Measurements from ENCODE around the gene PIGV. TPM values are rescaled to one million over a fixed set of nuclear protein-coding genes. Genes with fewer than 3 reads are reported as not detected.
A peak's percentile ranks its signal among the peaks of the same experiment; 100 is the strongest.

The PIGV gene
- total and polyA plus RNA-seq, 4 experiments from 2014 or later = 7.9 to 18.2 (median 15.4) TPM

DNA sequence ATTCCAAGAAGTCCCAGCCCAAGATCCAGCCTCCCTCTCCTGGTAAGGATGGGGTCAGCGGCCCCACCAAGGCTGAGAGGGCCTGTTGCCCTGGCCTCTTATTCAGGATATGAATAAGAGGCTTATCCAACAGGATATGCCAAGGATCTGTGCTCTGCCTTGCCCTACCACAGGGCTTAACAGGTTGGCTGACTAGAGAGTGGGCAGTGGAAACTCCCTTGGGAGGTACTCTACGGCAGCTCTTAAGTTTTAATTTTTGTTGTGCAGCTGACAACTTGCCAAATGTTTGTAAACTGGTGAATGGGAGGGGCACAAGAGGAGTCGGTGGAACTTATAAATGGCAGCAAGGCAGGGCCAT, 16.5 kb upstream of the PIGV start:
- intact Hi-C loops (cut with micrococcal nuclease) = no loop called here
- no peak overlapping the region for H3K4me3 ChIP-seq (ENCODE audit: low read length in 2 of 2)
- H3K36me3 ChIP-seq (ENCODE audit: insufficient read depth, low read length) = peaks cover 96% of the 10 kb centered on the region
- H3K27ac ChIP-seq (ENCODE audit: low read depth, low read length) = peak overlapping the region; percentile 10
- Mint-ChIP-seq H3K4me1 (peaks cover 0 to 7% (median 3%) of the 10 kb centered on the region in 4 donors), H3K27ac (peak overlapping the region in 6 of 7 donors; percentile 57 to 86 (median 67)), H3K27me3 (no peaks in the 10 kb centered on the region), H3K9me3 (peaks cover 0 to 2% (median 0%) of the 10 kb centered on the region in 8 donors), H3K4me3 (no peak overlapping the region), H3K36me3 (peaks cover 80 to 92% of the 10 kb centered on the region in 2 donors)
- H3K27me3 ChIP-seq (ENCODE audit: insufficient read depth, low read length) = no peaks in the 10 kb centered on the region
- DNase-seq = no peak
- POLR2A ChIA-PET (ENCODE audit: partially characterized antibody) = interaction anchor here (1.0 to 1.9 kb wide), 3 partner anchors 14 to 74 kb away, joined by 3 to 10 read pairs (median 5); partner anchors contain the start of genes ARID1A and PIGV
- H3K9me3 ChIP-seq (ENCODE audit: control insufficient read depth in 1 of 2, low read length in 2 of 2) = no peaks in the 10 kb centered on the region
- peaks cover 3% of the 10 kb centered on the region for H3K4me1 ChIP-seq (ENCODE audit: insufficient read depth, low read length)
- CTCF ChIA-PET (ENCODE audit: partially characterized antibody) = interaction anchor here (2.0 kb wide), 1 partner anchor 18 kb away, joined by 13 read pairs; no protein-coding TSS in a partner anchor

- intact Hi-C loops (cut with micrococcal nuclease) = loop anchor here (2.0 kb wide), 1 partner anchor 15 kb away; the partner anchor contains the start of gene PIGV
- ChIA-PET CTCF (ENCODE audit: partially characterized antibody) (interaction anchor here (2.0 kb wide), 1 partner anchor 18 kb away, joined by 13 read pairs; no protein-coding TSS in a partner anchor), POLR2A (ENCODE audit: partially characterized antibody) (interaction anchor here (1.0 to 1.9 kb wide), 3 partner anchors 14 to 75 kb away, joined by 3 to 10 read pairs (median 5); partner anchors contain the start of genes ARID1A and PIGV)
- Histone ChIP-seq H3K27me3 (ENCODE audit: insufficient read depth, low read length) (no peaks in the 10 kb centered on the region), H3K9me3 (ENCODE audit: control insufficient read depth in 1 of 2, low read length in 2 of 2) (no peaks in the 10 kb centered on the region), H3K4me3 (ENCODE audit: low read length in 2 of 2) (no peak overlapping the region), H3K36me3 (ENCODE audit: insufficient read depth, low read length) (peaks cover 96% of the 10 kb centered on the region), H3K4me1 (ENCODE audit: insufficient read depth, low read length) (peaks cover 3% of the 10 kb centered on the region), H3K27ac (ENCODE audit: low read depth, low read length) (peak overlapping the region; percentile 10)
- Mint-ChIP-seq H3K27me3 (no peaks in the 10 kb centered on the region), H3K36me3 (peaks cover 79 to 92% of the 10 kb centered on the region in 2 donors), H3K4me1 (peaks cover 0 to 7% (median 3%) of the 10 kb centered on the region in 4 donors), H3K9me3 (peaks cover 0 to 2% (median 0%) of the 10 kb centered on the region in 8 donors), H3K27ac (peak overlapping the region; percentile 52 to 86 (median 61)), H3K4me3 (no peak overlapping the region)
- DNase-seq = no peak
Observed at GRCh38 chr1:26771643-26772321, 16.0 kb upstream of the PIGV start.

DNA sequence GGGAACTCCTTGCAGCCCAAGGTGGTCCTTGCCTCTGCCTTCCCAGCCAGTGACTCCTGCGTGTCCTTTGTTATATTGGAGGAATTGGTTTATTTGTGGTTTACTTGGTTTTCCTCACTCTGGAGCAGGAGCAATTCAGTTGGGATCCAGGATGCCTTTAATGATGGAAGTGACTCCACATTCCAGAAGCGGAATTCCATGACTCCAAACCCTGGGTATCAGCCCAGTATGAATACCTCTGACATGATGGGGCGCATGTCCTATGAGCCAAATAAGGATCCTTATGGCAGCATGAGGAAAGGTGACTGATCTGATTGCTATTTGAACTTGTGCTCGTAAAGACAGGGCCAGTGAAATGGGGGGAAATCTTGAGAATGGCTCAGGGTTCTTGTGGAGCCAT, 15.1 kb upstream of the PIGV start:
- Histone ChIP-seq H3K27ac (ENCODE audit: low read depth, low read length) (no peak overlapping the region), H3K36me3 (ENCODE audit: insufficient read depth, low read length) (peaks cover 92% of the 10 kb centered on the region), H3K4me1 (ENCODE audit: insufficient read depth, low read length) (peaks cover 3% of the 10 kb centered on the region), H3K4me3 (ENCODE audit: low read length in 2 of 2) (no peak overlapping the region), H3K9me3 (ENCODE audit: control insufficient read depth in 1 of 2, low read length in 2 of 2) (no peaks in the 10 kb centered on the region), H3K27me3 (ENCODE audit: insufficient read depth, low read length) (no peaks in the 10 kb centered on the region)
- CTCF ChIA-PET (ENCODE audit: partially characterized antibody) = interaction anchor here (2.0 kb wide), 1 partner anchor 17 kb away, joined by 13 read pairs; no protein-coding TSS in a partner anchor
- Mint-ChIP-seq H3K4me1 (peaks cover 0 to 4% (median under 1%) of the 10 kb centered on the region in 4 donors), H3K4me3 (no peak overlapping the region), H3K9me3 (peaks cover 0 to 2% (median 0%) of the 10 kb centered on the region in 8 donors), H3K36me3 (peaks cover 75 to 86% of the 10 kb centered on the region in 2 donors), H3K27me3 (no peaks in the 10 kb centered on the region), H3K27ac (peak overlapping the region in 1 of 7 donors; percentile 70)
- intact Hi-C loops (cut with micrococcal nuclease) = loop anchor here (2.0 kb wide), 1 partner anchor 14 kb away; the partner anchor contains the start of gene PIGV
- DNase-seq = no peak
- POLR2A ChIA-PET (ENCODE audit: partially characterized antibody) = interaction anchor here (1.9 kb wide), 1 partner anchor 75 kb away, joined by 10 read pairs; the partner anchor contains the start of gene ARID1A

- H3K4me1 Mint-ChIP-seq = peaks cover 9 to 13% (median 10%) of the 10 kb centered on the region in 4 donors
- peak overlapping the region in 2 of 7 donors; percentile 59 to 71 for H3K27ac Mint-ChIP-seq
- CTCF ChIA-PET (ENCODE audit: partially characterized antibody) = interaction anchor here (0.8 kb wide), 1 partner anchor 14 kb away, joined by 3 read pairs; no protein-coding TSS in a partner anchor
Observed at GRCh38 chr1:26774462-26774861, 13.3 kb upstream of the PIGV start.

GRCh38 chr1:26775666-26776065, 12.1 kb upstream of the PIGV start:
- Histone ChIP-seq H3K4me3 (ENCODE audit: low read length in 2 of 2) (no peak overlapping the region), H3K27ac (ENCODE audit: low read depth, low read length) (no peak overlapping the region), H3K27me3 (ENCODE audit: insufficient read depth, low read length) (no peaks in the 10 kb centered on the region), H3K36me3 (ENCODE audit: insufficient read depth, low read length) (peaks cover 88% of the 10 kb centered on the region), H3K9me3 (ENCODE audit: control insufficient read depth in 1 of 2, low read length in 2 of 2) (no peaks in the 10 kb centered on the region), H3K4me1 (ENCODE audit: insufficient read depth, low read length) (peaks cover 2% of the 10 kb centered on the region)
- ChIA-PET CTCF (ENCODE audit: partially characterized antibody) (interaction anchor here (2.0 kb wide), 1 partner anchor 98 kb away, joined by 7 read pairs; no protein-coding TSS in a partner anchor), POLR2A (ENCODE audit: partially characterized antibody) (no interaction called here)
- Mint-ChIP-seq H3K9me3 (no peaks in the 10 kb centered on the region), H3K4me3 (no peak overlapping the region), H3K36me3 (peaks cover 76 to 87% of the 10 kb centered on the region in 2 donors), H3K27me3 (no peaks in the 10 kb centered on the region), H3K27ac (peak overlapping the region in 5 of 7 donors; percentile 34 to 82 (median 68)), H3K4me1 (peaks cover 7 to 17% (median 10%) of the 10 kb centered on the region in 4 donors)
- DNase-seq = no peak
- intact Hi-C loops (cut with micrococcal nuclease) = no loop called here

More at GRCh38 chr1:26774462-26774861, 13.3 kb upstream of the PIGV start:
- Mint-ChIP-seq H3K27me3 (no peaks in the 10 kb centered on the region), H3K9me3 (peaks cover 0 to 2% (median 0%) of the 10 kb centered on the region in 8 donors), H3K36me3 (peaks cover 72 to 84% of the 10 kb centered on the region in 2 donors), H3K4me3 (no peak overlapping the region)
- Histone ChIP-seq H3K27ac (ENCODE audit: low read depth, low read length) (no peak overlapping the region), H3K4me3 (ENCODE audit: low read length in 2 of 2) (no peak overlapping the region), H3K27me3 (ENCODE audit: insufficient read depth, low read length) (no peaks in the 10 kb centered on the region), H3K36me3 (ENCODE audit: insufficient read depth, low read length) (peaks cover 89% of the 10 kb centered on the region), H3K4me1 (ENCODE audit: insufficient read depth, low read length) (peaks cover 3% of the 10 kb centered on the region), H3K9me3 (ENCODE audit: control insufficient read depth in 1 of 2, low read length in 2 of 2) (no peaks in the 10 kb centered on the region)
- POLR2A ChIA-PET (ENCODE audit: partially characterized antibody) = no interaction called here
- DNase-seq = no peak
- intact Hi-C loops (cut with micrococcal nuclease) = no loop called here

DNA sequence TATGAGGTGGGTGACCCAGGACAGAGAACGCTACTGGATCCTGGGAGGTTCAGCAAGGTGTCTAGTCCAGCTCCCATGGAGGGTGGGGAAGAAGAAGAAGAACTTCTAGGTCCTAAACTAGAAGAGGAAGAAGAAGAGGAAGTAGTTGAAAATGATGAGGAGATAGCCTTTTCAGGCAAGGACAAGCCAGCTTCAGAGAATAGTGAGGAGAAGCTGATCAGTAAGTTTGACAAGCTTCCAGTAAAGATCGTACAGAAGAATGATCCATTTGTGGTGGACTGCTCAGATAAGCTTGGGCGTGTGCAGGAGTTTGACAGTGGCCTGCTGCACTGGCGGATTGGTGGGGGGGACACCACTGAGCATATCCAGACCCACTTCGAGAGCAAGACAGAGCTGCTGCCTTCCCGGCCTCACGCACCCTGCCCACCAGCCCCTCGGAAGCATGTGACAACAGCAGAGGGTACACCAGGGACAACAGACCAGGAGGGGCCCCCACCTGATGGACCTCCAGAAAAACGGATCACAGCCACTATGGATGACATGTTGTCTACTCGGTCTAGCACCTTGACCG, 8.6 kb upstream of the PIGV start:
- Mint-ChIP-seq H3K36me3 (peaks cover 57 to 75% of the 10 kb centered on the region in 2 donors), H3K4me1 (peaks cover 25 to 46% (median 31%) of the 10 kb centered on the region in 4 donors), H3K9me3 (no peaks in the 10 kb centered on the region), H3K4me3 (no peak overlapping the region), H3K27me3 (no peaks in the 10 kb centered on the region), H3K27ac (peak overlapping the region in 5 of 7 donors; percentile 1 to 85 (median 42))
- Histone ChIP-seq H3K27ac (ENCODE audit: low read depth, low read length) (no peak overlapping the region), H3K36me3 (ENCODE audit: insufficient read depth, low read length) (peaks cover 58% of the 10 kb centered on the region), H3K27me3 (ENCODE audit: insufficient read depth, low read length) (no peaks in the 10 kb centered on the region), H3K4me3 (ENCODE audit: low read length in 2 of 2) (no peak overlapping the region), H3K9me3 (ENCODE audit: control insufficient read depth in 1 of 2, low read length in 2 of 2) (no peaks in the 10 kb centered on the region), H3K4me1 (ENCODE audit: insufficient read depth, low read length) (peaks cover 14% of the 10 kb centered on the region)
- POLR2A ChIA-PET (ENCODE audit: partially characterized antibody) = interaction anchor here (1.0 to 13.8 kb wide), 4 partner anchors 8 to 279 kb away, joined by 3 to 595 read pairs (median 20); partner anchors contain the start of genes ARID1A and PIGV
- DNase-seq = no peak
- CTCF ChIA-PET (ENCODE audit: partially characterized antibody) = interaction anchor here (1.1 to 1.9 kb wide), 6 partner anchors 10 to 309 kb away, joined by 3 to 9 read pairs (median 4); no protein-coding TSS in a partner anchor
- intact Hi-C loops (cut with micrococcal nuclease) = no loop called here
